CD14-positive monocyte (primary cell): ENCODE results near the gene DOC2A. TPM values are rescaled to one million over a fixed set of nuclear protein-coding genes. Genes with fewer than 3 reads are reported as not detected.

Experiments used
- DNase-seq, 3 donors: peaks; one replicate each; pipeline ENCODE4 v3.0.0-alpha.2; 2011 to 2022
- H2AFZ ChIP-seq: 2 replicates; pipeline ENCODE4 v1.6.0; 2012; ENCODE audit warnings: mild to moderate bottlenecking, low read depth, low read length, inconsistent platforms; ENCODE audit not compliant: insufficient read depth, poor library complexity, severe bottlenecking
- H3K27ac ChIP-seq, 2 donors: 1 replicate in 1 of 2; 2 replicates in 1 of 2; pipeline ENCODE4 v1.5.1; 2012 to 2013; ENCODE audit warnings: low read length in 2 of 2, control low read depth in 1 of 2, inconsistent platforms in 1 of 2, low read depth in 1 of 2, mild to moderate bottlenecking in 1 of 2
- H3K27me3 ChIP-seq, 2 donors: one replicate each; pipeline versions ENCODE4 v1.6.0 to v1.6.1; 2011 to 2013; ENCODE audit warnings: low read length in 2 of 2; ENCODE audit not compliant: control insufficient read depth in 2 of 2, insufficient read depth in 2 of 2
- H3K36me3 ChIP-seq, 2 donors: replicated peaks in 1 of 2; 1 replicate in 1 of 2; 2 replicates in 1 of 2; pipeline versions ENCODE4 v1.5.1 to v1.6.1; 2012 to 2013; ENCODE audit warnings: low read length in 2 of 2, control low read depth in 1 of 2, inconsistent platforms in 1 of 2, mild to moderate bottlenecking in 1 of 2; ENCODE audit not compliant: insufficient read depth in 2 of 2, control insufficient read depth in 1 of 2
- H3K4me1 ChIP-seq, 2 donors: 1 replicate in 1 of 2; 2 replicates in 1 of 2; pipeline versions ENCODE4 v1.5.1 to v1.6.1; 2012 to 2013; ENCODE audit warnings: low read length in 2 of 2, control low read depth in 1 of 2, inconsistent platforms in 1 of 2, mild to moderate bottlenecking in 1 of 2, moderate library complexity in 1 of 2; ENCODE audit not compliant: insufficient read depth in 2 of 2, control insufficient read depth in 1 of 2
- H3K4me2 ChIP-seq: replicated peaks from 2 replicates; pipeline ENCODE3; 2012; ENCODE audit warnings: low read length, moderate library complexity, mild to moderate bottlenecking; ENCODE audit not compliant: poor library complexity, severe bottlenecking; ENCODE audit errors: extremely low read depth
- H3K4me3 ChIP-seq, 3 experiments: fragments of 200-600 bp in 1 of 3; sonication (generic) in 1 of 3; replicated peaks in 1 of 3; 1 replicate in 2 of 3; 2 replicates in 1 of 3; pipeline ENCODE4 v1.5.1; 2011 to 2013; ENCODE audit warnings: low read length in 3 of 3, mild to moderate bottlenecking in 3 of 3, control low read depth in 2 of 3, low read depth in 2 of 3, inconsistent platforms in 1 of 3, moderate library complexity in 1 of 3
- H3K79me2 ChIP-seq: 2 replicates; pipeline ENCODE4 v1.6.0; 2012; ENCODE audit warnings: mild to moderate bottlenecking, control low read depth, inconsistent platforms, low read length, moderate library complexity; ENCODE audit not compliant: insufficient read depth
- H3K9ac ChIP-seq: 2 replicates; pipeline ENCODE4 v1.6.0; 2017; ENCODE audit warnings: low read length, mild to moderate bottlenecking; ENCODE audit not compliant: insufficient read depth, poor library complexity, severe bottlenecking
- H3K9me3 ChIP-seq, 2 donors: replicated peaks in 1 of 2; 1 replicate in 1 of 2; 2 replicates in 1 of 2; pipeline versions ENCODE4 v1.5.1 to v1.6.1; 2012 to 2013; ENCODE audit warnings: low read length in 2 of 2, control low read depth in 1 of 2; ENCODE audit not compliant: control insufficient read depth in 1 of 2, insufficient read depth in 1 of 2
- H4K20me1 ChIP-seq: 2 replicates; pipeline ENCODE4 v1.6.0; 2012; ENCODE audit warnings: mild to moderate bottlenecking, low read length, control low read depth, moderate library complexity; ENCODE audit not compliant: insufficient read depth
- H3K27ac Mint-ChIP-seq, 7 donors: one replicate each; pipeline ENCODE4 v1.8.0; 2020; ENCODE audit warnings: mild to moderate bottlenecking in 7 of 7, mixed read lengths in 7 of 7, moderate library complexity in 6 of 7, inconsistent platforms in 2 of 7
- H3K27me3 Mint-ChIP-seq, 3 donors: one replicate each; pipeline ENCODE4 v1.8.0; 2021 to 2022; ENCODE audit warnings: low read depth in 3 of 3, mild to moderate bottlenecking in 3 of 3, mixed read lengths in 3 of 3, moderate library complexity in 3 of 3, inconsistent platforms in 1 of 3
- H3K36me3 Mint-ChIP-seq, 2 donors: one replicate each; pipeline ENCODE4 v1.8.0; 2020; ENCODE audit warnings: mixed read lengths in 2 of 2, inconsistent platforms in 1 of 2, mild to moderate bottlenecking in 1 of 2
- H3K4me1 Mint-ChIP-seq: one replicate; pipeline ENCODE4 v1.8.0; 2020; ENCODE audit warnings: mild to moderate bottlenecking, mixed read lengths
- H3K4me3 Mint-ChIP-seq, 2 donors: one replicate each; pipeline ENCODE4 v1.8.0; 2020; ENCODE audit warnings: mild to moderate bottlenecking in 2 of 2, mixed read lengths in 2 of 2, moderate library complexity in 1 of 2
- H3K9me3 Mint-ChIP-seq, 7 donors: one replicate each; pipeline ENCODE4 v1.8.0; 2020 to 2022; ENCODE audit warnings: mixed read lengths in 7 of 7, mild to moderate bottlenecking in 6 of 7, moderate library complexity in 6 of 7, inconsistent platforms in 2 of 7
- WGBS: methylation state at CpG from one replicate; pipeline ENCODE4 v1.1.5; 2013; ENCODE audit warnings: missing lambda C conversion rate; ENCODE audit not compliant: insufficient coverage; 5-methylcytosine and 5-hydroxymethylcytosine counted together
- intact Hi-C, 2 donors: fragments of 100-400 bp; cut with micrococcal nuclease; formaldehyde crosslinking; loops; one replicate each; pipeline versions ENCODE4 v1.15.0 to v1.15.1; 2023
- polyA plus RNA-seq, 3 donors: library from polyadenylated mRNA; depleted of rRNA in 1 of 3; unstranded in 2 of 3; stranded (reverse) in 1 of 3; fragments of 300-500 nt in 2 of 3; fragments of >200 nt in 1 of 3; fragmentation: Illumina TruSeq in 2 of 3; gene quantifications; 1 replicate in 2 of 3; 2 replicates in 1 of 3; pipeline ENCODE4 v1.2.3, GENCODE V29; 2012 to 2021
- TF ChIP-seq, protein P1 (sequence below): fragments of 200-600 bp; IDR thresholded peaks from one replicate; pipeline ENCODE4 v1.8.0; 2022; ENCODE audit warnings: antibody characterized with exemption, mild to moderate bottlenecking

The DOC2A gene
- polyA plus RNA-seq, 3 donors = 0.23 to 3.7 (median 0.66) TPM

DNA sequence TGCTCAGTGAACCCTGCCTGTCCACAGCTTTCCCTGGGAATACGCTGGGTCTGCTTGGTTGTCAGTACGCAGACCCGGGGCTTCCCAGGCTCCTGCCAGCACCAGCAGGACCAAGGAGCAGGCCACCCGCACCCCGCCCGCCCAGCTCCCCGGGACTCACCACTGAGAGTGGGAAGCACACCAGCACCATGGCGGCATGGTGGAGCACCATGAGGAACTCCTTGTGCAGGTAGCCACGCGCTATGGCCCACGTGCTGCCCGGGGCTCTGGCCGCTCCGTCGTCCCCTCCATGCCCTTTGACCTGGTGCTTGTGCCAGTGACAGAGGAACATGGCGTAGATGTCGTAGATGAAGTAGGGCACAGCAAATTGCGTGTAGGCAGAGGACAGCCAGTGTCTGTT lies 15.6 kb upstream of the DOC2A start:
- no peak overlapping the region for H3K4me3 ChIP-seq
- H3K27ac ChIP-seq = no peak overlapping the region
- no peaks in the 10 kb centered on the region for H3K36me3 ChIP-seq
- Mint-ChIP-seq H3K4me1 (peaks cover 6% of the 10 kb centered on the region), H3K36me3 (no peaks in the 10 kb centered on the region), H3K27me3 (peaks cover 42 to 54% (median 50%) of the 10 kb centered on the region in 3 donors), H3K27ac (peak overlapping the region in 1 of 7 donors; percentile 10), H3K4me3 (no peak overlapping the region), H3K9me3 (peaks cover 0 to 6% (median 3%) of the 10 kb centered on the region in 7 donors)
- H3K9me3 ChIP-seq = no peaks in the 10 kb centered on the region
- DNase-seq = no peak
- H4K20me1 ChIP-seq = no peaks in the 10 kb centered on the region
- WGBS = 93% methylated on average over 18 of the region's 18 CpGs
- intact Hi-C loops = loop anchor here in 1 of 2 donors (10.0 kb wide), 2 partner anchors 82 to 332 kb away; no protein-coding TSS in a partner anchor
- H2AFZ ChIP-seq = no peak overlapping the region
- H3K27me3 ChIP-seq = peaks cover 21 to 46% of the 10 kb centered on the region in 2 donors
- H3K4me2 ChIP-seq = no peak overlapping the region
- no peak overlapping the region for H3K9ac ChIP-seq
- no peaks in the 10 kb centered on the region for H3K79me2 ChIP-seq
- H3K4me1 ChIP-seq = peaks cover 5 to 8% of the 10 kb centered on the region in 2 donors
- TF ChIP-seq, protein P1, sequence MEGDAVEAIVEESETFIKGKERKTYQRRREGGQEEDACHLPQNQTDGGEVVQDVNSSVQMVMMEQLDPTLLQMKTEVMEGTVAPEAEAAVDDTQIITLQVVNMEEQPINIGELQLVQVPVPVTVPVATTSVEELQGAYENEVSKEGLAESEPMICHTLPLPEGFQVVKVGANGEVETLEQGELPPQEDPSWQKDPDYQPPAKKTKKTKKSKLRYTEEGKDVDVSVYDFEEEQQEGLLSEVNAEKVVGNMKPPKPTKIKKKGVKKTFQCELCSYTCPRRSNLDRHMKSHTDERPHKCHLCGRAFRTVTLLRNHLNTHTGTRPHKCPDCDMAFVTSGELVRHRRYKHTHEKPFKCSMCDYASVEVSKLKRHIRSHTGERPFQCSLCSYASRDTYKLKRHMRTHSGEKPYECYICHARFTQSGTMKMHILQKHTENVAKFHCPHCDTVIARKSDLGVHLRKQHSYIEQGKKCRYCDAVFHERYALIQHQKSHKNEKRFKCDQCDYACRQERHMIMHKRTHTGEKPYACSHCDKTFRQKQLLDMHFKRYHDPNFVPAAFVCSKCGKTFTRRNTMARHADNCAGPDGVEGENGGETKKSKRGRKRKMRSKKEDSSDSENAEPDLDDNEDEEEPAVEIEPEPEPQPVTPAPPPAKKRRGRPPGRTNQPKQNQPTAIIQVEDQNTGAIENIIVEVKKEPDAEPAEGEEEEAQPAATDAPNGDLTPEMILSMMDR = no peak

- H3K27ac ChIP-seq = no peak overlapping the region
- H3K27me3 ChIP-seq = peaks cover 17 to 38% of the 10 kb centered on the region in 2 donors
- no peak overlapping the region for H3K9ac ChIP-seq
- TF ChIP-seq, protein P1 = no peak
- Mint-ChIP-seq H3K4me3 (no peak overlapping the region), H3K27me3 (peaks cover 37 to 47% (median 44%) of the 10 kb centered on the region in 3 donors), H3K9me3 (peaks cover 0 to 6% (median 5%) of the 10 kb centered on the region in 7 donors), H3K36me3 (no peaks in the 10 kb centered on the region), H3K4me1 (peaks cover 13% of the 10 kb centered on the region), H3K27ac (peak overlapping the region in 1 of 7 donors; percentile 50)
- H2AFZ ChIP-seq = no peak overlapping the region
- H3K79me2 ChIP-seq = no peaks in the 10 kb centered on the region
- H3K36me3 ChIP-seq = no peaks in the 10 kb centered on the region
- DNase-seq = no peak
- no peak overlapping the region for H3K4me3 ChIP-seq
- 80% methylated on average over 4 of the region's 7 CpGs for WGBS
- H3K4me2 ChIP-seq = no peak overlapping the region
- intact Hi-C loops = loop anchor here in 1 of 2 donors (10.0 kb wide), 2 partner anchors 81 to 331 kb away; no protein-coding TSS in a partner anchor
- no peaks in the 10 kb centered on the region for H3K9me3 ChIP-seq
- H3K4me1 ChIP-seq = peaks cover 11 to 14% of the 10 kb centered on the region in 2 donors
- H4K20me1 ChIP-seq = no peaks in the 10 kb centered on the region
Observed at GRCh38 chr16:30025574-30025973, 14.7 kb upstream of the DOC2A start.
